ENCODE results near the gene DNAH7. TPM values are rescaled to one million over a fixed set of nuclear protein-coding genes. Genes with fewer than 3 reads are reported as not detected.

DNAH7 gene
- total and polyA plus RNA-seq, 2 of the 4 experiments (the other 2 are of a cell fraction), result 0.22 to 0.36 TPM

DNA sequence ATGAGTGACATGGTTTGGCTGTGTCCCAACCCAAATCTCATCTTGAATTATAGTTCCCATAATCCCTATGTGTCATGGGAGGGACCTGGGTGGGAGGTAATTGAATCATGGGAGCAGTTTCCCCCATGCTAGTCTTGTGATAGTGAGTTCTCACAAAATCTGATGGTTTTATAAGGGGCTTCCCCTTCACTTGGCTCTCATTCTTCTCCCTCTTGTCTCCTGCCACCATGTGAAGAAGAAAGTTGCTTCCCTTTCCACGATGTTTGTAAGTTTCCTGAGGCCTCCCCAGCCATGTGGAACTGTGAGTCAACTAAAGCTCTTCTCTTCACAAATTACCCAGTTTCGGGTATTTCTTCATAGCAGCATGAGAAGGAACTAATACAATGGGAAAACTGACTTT, 14.0 kb downstream of the DNAH7 start:
- Histone ChIP-seq H3K56ac (ENCODE audit: extremely low read depth, insufficient read depth, low read length) (no peak overlapping the region), H3K36me3 (ENCODE audit: control insufficient read depth, insufficient read depth, low read length) (no peaks in the 10 kb centered on the region), H4K20me1 (ENCODE audit: insufficient read depth, low read length) (no peaks in the 10 kb centered on the region), H2BK5ac (ENCODE audit: low read depth, low read length, poor library complexity, severe bottlenecking) (no peak overlapping the region), H4K91ac (ENCODE audit: insufficient read depth, low read depth, low read length) (no peak overlapping the region), H2BK20ac (ENCODE audit: low read depth, low read length) (no peak overlapping the region), H3K4me1 (ENCODE audit: control insufficient read depth, insufficient read depth, low read length) (no peaks in the 10 kb centered on the region), H3K9me1 (ENCODE audit: insufficient read depth, low read length) (no peaks in the 10 kb centered on the region), H2AK5ac (ENCODE audit: low read depth, low read length) (no peak overlapping the region), H2BK15ac (ENCODE audit: low read depth, low read length) (no peak overlapping the region), H3K9ac (ENCODE audit: low read depth, low read length) (no peak overlapping the region), H4K8ac (ENCODE audit: low read depth in 2 of 2, low read length in 2 of 2) (no peak overlapping the region), H3K4me2 (ENCODE audit: low read depth, low read length) (no peak overlapping the region), H3K4ac (ENCODE audit: low read depth, low read length) (no peak overlapping the region), H4K5ac (ENCODE audit: low read depth, low read length) (no peak overlapping the region), H3K23ac (ENCODE audit: low read depth, low read length) (no peak overlapping the region), H3K14ac (replicated peaks; ENCODE audit: low read depth, low read length) (no peak overlapping the region), H3K27me3 (ENCODE audit: control insufficient read depth, insufficient read depth, low read length) (no peaks in the 10 kb centered on the region), H3K9me3 (ENCODE audit: control insufficient read depth, insufficient read depth, low read length) (no peaks in the 10 kb centered on the region), H2AFZ (replicated peaks; ENCODE audit: low read length, poor library complexity) (no peak overlapping the region), H3K4me3 (ENCODE audit: insufficient read depth, low read depth, low read length) (no peak overlapping the region), H3K79me1 (ENCODE audit: low read depth in 1 of 2, low read length in 2 of 2) (no peaks in the 10 kb centered on the region), H3K27ac (ENCODE audit: insufficient read depth, low read length) (no peak overlapping the region), H3K18ac (ENCODE audit: low read depth, low read length) (no peak overlapping the region), H2BK120ac (ENCODE audit: low read depth, low read length) (no peak overlapping the region), H2AK9ac (replicated peaks; ENCODE audit: low read depth, low read length, poor library complexity) (no peak overlapping the region)
- ChIA-PET POLR2A (ENCODE audit: unreplicated experiment) (no interaction called here), CTCF (no interaction called here)
- WGBS, 2 experiments (ENCODE audit: extremely low coverage in 2 of 2, insufficient read length in 1 of 2), result no CpG with 5 or more reads among the region's 2 CpGs
- ATAC-seq (ENCODE audit: low read depth) (no peak), DNase-seq (no peak)
- in situ Hi-C loops (cut with MboI; ENCODE audit: low sequenced_read_pairs) (loop anchor here (25.0 kb wide), 1 partner anchor 542 kb away; no protein-coding TSS in a partner anchor), dilution Hi-C loops (cut with HindIII; ENCODE audit: low sequenced_read_pairs, unreplicated experiment) (no loop called here), intact Hi-C loops (cut with micrococcal nuclease) (no loop called here)
- TF ChIP-seq RCOR1 (IDR thresholded peaks at IDR 0.05; ENCODE audit: insufficient replicate concordance, low read length) (no peak), SMC3 (IDR thresholded peaks at IDR 0.05; ENCODE audit: low read depth, low read length) (no peak), CHD1 (IDR thresholded peaks at IDR 0.05; ENCODE audit: low read depth, low read length) (no peak), RAD21 (IDR thresholded peaks at IDR 0.05; ENCODE audit: low read length) (no peak), POLR2A (IDR thresholded peaks at IDR 0.05; ENCODE audit: low read depth, low read length) (no peak), MXI1 (IDR thresholded peaks at IDR 0.05; ENCODE audit: borderline replicate concordance, low read depth, low read length) (no peak), BHLHE40 (IDR thresholded peaks at IDR 0.05; ENCODE audit: low read depth, low read length) (no peak), MAFK (IDR thresholded peaks at IDR 0.05; ENCODE audit: low read depth, low read length) (no peak), FOS (IDR thresholded peaks at IDR 0.05; ENCODE audit: low read depth, low read length) (no peak), NFE2L2 (IDR thresholded peaks at IDR 0.05; ENCODE audit: low read depth, low read length) (no peak), MAZ (IDR thresholded peaks at IDR 0.05; ENCODE audit: borderline replicate concordance, low read depth, low read length) (no peak)
- TF ChIP-seq, protein P1, sequence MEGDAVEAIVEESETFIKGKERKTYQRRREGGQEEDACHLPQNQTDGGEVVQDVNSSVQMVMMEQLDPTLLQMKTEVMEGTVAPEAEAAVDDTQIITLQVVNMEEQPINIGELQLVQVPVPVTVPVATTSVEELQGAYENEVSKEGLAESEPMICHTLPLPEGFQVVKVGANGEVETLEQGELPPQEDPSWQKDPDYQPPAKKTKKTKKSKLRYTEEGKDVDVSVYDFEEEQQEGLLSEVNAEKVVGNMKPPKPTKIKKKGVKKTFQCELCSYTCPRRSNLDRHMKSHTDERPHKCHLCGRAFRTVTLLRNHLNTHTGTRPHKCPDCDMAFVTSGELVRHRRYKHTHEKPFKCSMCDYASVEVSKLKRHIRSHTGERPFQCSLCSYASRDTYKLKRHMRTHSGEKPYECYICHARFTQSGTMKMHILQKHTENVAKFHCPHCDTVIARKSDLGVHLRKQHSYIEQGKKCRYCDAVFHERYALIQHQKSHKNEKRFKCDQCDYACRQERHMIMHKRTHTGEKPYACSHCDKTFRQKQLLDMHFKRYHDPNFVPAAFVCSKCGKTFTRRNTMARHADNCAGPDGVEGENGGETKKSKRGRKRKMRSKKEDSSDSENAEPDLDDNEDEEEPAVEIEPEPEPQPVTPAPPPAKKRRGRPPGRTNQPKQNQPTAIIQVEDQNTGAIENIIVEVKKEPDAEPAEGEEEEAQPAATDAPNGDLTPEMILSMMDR (conservative IDR thresholded peaks at IDR 0.05; ENCODE audit: low read depth, low read length), result no peak
- TF ChIP-seq, protein P2, sequence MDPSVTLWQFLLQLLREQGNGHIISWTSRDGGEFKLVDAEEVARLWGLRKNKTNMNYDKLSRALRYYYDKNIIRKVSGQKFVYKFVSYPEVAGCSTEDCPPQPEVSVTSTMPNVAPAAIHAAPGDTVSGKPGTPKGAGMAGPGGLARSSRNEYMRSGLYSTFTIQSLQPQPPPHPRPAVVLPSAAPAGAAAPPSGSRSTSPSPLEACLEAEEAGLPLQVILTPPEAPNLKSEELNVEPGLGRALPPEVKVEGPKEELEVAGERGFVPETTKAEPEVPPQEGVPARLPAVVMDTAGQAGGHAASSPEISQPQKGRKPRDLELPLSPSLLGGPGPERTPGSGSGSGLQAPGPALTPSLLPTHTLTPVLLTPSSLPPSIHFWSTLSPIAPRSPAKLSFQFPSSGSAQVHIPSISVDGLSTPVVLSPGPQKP (IDR thresholded peaks at IDR 0.05; ENCODE audit: borderline replicate concordance, low read depth, low read length), result no peak
- no TSS peak for BruUV-seq (replicated peaks)

Data from IMR-90 (cell line).